Measurements from ENCODE around the gene ATP5PO. TPM values are rescaled to one million over a fixed set of nuclear protein-coding genes. Genes with fewer than 3 reads are reported as not detected.

ATP5PO gene
- total RNA-seq, 4 donors from 2014 or later, result 119 to 324 (median 148) TPM

DNA sequence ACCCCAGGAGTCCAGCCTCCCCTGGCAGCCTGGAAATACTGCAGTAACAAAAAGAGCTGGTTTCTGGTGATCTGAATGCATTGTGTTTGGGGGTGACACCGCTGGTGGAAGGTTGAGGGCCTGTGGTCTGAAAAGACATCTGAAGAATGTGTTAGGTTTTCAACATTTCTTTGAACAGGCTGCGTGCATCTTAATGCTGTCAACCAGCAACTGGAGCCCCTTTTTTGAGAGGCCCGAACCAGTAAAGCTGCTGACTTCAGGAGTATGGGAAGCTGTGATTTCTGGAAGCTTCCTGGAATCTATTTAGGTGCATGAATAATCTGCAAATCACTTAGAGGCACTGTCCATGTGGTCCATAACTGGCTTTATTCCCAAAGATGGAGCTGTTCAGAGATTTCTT lies 17.0 kb downstream of the ATP5PO start:
- Histone ChIP-seq H3K4me1 (no peaks in the 10 kb centered on the region), H3K36me3 (no peaks in the 10 kb centered on the region), H3K4me3 (no peak overlapping the region), H3K9me3 (no peaks in the 10 kb centered on the region), H3K27ac (no peak overlapping the region), H3K27me3 (no peaks in the 10 kb centered on the region)
- intact Hi-C loops (cut with DNase I; ENCODE audit: low total_unique reads), result no loop called here
- no peak for TF ChIP-seq POLR2A (IDR thresholded peaks at IDR 0.05)
- TF ChIP-seq, protein P1, sequence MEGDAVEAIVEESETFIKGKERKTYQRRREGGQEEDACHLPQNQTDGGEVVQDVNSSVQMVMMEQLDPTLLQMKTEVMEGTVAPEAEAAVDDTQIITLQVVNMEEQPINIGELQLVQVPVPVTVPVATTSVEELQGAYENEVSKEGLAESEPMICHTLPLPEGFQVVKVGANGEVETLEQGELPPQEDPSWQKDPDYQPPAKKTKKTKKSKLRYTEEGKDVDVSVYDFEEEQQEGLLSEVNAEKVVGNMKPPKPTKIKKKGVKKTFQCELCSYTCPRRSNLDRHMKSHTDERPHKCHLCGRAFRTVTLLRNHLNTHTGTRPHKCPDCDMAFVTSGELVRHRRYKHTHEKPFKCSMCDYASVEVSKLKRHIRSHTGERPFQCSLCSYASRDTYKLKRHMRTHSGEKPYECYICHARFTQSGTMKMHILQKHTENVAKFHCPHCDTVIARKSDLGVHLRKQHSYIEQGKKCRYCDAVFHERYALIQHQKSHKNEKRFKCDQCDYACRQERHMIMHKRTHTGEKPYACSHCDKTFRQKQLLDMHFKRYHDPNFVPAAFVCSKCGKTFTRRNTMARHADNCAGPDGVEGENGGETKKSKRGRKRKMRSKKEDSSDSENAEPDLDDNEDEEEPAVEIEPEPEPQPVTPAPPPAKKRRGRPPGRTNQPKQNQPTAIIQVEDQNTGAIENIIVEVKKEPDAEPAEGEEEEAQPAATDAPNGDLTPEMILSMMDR (IDR thresholded peaks at IDR 0.05), result no peak
- no peak for DNase-seq

DNA sequence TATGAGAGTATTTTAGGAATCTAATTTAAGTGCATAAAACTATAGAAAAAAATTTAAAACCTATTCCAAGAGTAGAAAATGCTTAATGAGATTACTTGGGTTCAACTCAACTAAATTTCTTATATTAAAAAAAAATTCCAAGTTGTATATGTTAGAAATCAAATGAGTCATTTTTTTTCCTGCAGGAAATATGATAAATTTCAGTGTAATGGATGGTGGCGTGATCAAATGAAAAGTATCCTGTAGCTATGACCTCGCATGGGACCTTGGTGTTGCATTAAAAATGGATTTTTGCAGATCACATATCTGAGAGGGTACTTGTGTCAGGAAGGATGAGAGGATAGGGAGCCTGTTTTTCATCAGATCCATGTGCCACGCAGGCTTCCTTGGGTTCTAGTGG lies 17.9 kb downstream of the ATP5PO start:
- no peaks in the 10 kb centered on the region for H3K36me3 ChIP-seq
- H3K9me3 ChIP-seq, result no peaks in the 10 kb centered on the region
- intact Hi-C loops (cut with DNase I; ENCODE audit: low total_unique reads), result no loop called here
- H3K4me1 ChIP-seq, result no peaks in the 10 kb centered on the region
- TF ChIP-seq POLR2A (IDR thresholded peaks at IDR 0.05), result no peak
- no peak overlapping the region for H3K27ac ChIP-seq
- H3K4me3 ChIP-seq, result no peak overlapping the region
- no peaks in the 10 kb centered on the region for H3K27me3 ChIP-seq
- no peak for DNase-seq

DNA sequence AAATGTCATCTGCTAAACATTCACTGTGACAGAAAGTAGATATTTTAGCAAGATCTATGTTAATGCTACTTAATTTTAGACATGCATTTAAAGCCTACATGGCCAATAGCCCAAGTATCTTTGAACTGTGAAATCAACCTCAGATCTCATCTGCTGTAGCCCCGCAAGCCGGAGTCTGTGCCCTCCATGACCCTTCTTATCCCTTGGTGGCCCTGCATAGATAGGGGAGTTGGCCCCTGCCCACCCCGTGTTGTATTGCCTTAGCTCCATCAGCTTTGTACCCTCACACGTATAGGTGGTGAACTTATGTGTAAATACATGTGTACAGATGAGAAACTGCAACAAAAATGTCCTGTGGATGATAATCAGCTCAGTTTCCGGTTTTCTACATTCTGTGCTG lies 18.5 kb downstream of the ATP5PO start:
- Histone ChIP-seq H3K4me3 (no peak overlapping the region), H3K4me1 (no peaks in the 10 kb centered on the region), H3K27ac (no peak overlapping the region), H3K36me3 (no peaks in the 10 kb centered on the region), H3K27me3 (no peaks in the 10 kb centered on the region), H3K9me3 (no peaks in the 10 kb centered on the region)
- intact Hi-C loops (cut with DNase I; ENCODE audit: low total_unique reads), result no loop called here
- no peak for DNase-seq
- TF ChIP-seq POLR2A (IDR thresholded peaks at IDR 0.05), result no peak
- TF ChIP-seq, protein P1 (IDR thresholded peaks at IDR 0.05), result no peak

DNA sequence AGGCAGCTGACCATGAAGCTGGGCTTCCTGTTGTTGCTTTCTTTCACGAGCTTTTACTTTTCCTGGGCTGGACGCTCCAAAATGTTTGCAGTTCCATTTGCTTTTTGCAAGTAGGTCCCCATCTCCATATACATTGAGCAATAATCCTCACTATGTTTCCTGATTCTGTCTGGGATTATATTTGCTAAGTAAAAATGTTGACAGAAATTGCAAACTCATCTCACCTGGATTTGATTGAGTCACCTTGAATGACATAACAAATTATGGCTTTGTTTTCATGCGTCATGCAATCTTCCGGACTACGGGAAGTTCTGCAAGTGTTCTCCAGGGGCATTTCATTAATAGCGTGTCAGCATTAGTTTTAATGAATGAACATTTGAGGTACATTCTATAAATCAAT lies 18.9 kb downstream of the ATP5PO start:
- Histone ChIP-seq H3K4me3 (no peak overlapping the region), H3K27me3 (no peaks in the 10 kb centered on the region), H3K9me3 (no peaks in the 10 kb centered on the region), H3K27ac (no peak overlapping the region), H3K4me1 (no peaks in the 10 kb centered on the region), H3K36me3 (no peaks in the 10 kb centered on the region)
- no peak for DNase-seq
- intact Hi-C loops (cut with DNase I; ENCODE audit: low total_unique reads), result no loop called here
- TF ChIP-seq, protein P1 (IDR thresholded peaks at IDR 0.05), result no peak
- no peak for TF ChIP-seq POLR2A (IDR thresholded peaks at IDR 0.05)

DNA sequence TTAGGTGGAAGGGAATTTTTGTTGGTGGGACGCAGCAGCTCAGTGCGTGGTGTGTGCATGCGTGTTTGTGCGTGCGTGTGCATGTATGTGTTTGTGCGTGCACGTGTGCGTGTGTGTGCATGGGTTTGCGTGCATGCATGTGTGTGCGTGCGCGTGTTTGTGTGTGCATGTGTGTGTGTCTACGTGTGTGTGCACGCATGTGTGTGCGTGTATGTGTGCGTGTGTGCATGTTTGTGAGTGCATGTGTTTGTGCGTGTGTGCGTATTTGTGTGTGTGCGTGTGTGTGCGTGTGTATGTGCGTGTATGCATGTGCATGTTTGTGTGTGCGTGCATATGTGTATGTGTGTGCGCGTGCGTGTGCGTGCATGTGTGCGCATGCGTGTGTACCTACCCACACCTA lies 20.2 kb downstream of the ATP5PO start:
- intact Hi-C loops (cut with DNase I; ENCODE audit: low total_unique reads), result no loop called here
- Histone ChIP-seq H3K36me3 (no peaks in the 10 kb centered on the region), H3K9me3 (no peaks in the 10 kb centered on the region), H3K27me3 (no peaks in the 10 kb centered on the region), H3K4me1 (no peaks in the 10 kb centered on the region), H3K27ac (no peak overlapping the region), H3K4me3 (no peak overlapping the region)
- TF ChIP-seq, protein P1 (IDR thresholded peaks at IDR 0.05), result no peak
- TF ChIP-seq POLR2A (IDR thresholded peaks at IDR 0.05), result no peak
- no peak for DNase-seq

DNA sequence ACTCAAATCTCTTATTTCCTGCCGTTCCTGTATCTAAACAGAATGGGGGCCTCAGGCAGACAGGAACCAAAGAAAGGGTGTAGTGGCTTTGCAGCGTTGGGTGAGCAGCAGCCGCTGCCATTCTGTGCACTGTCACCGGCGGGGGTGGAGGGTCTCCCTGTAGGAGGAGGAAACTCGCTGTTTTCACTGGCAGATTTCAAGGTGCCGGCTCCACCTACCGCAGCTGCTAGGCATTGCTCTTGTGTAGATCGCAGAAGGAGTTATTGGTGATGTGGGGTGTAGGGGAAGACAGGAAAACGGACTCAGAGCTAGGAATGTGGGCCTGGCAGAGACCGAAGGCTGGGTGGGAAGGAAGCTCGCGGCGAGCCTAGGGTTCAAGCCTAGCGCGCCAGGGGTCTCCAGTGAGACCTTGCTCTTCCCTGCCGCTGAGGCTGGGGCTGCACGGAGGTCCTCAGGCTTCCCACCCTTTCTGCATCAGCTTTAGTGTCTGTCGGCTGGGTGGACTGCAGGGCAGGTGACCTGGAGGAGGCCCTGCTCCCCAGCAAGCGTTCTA lies 20.8 kb downstream of the ATP5PO start:
- peak; percentile 73 to 81 for DNase-seq
- no peaks in the 10 kb centered on the region for H3K27me3 ChIP-seq
- H3K27ac ChIP-seq, result peak overlapping the region in 1 of 2 donors; percentile 32
- no peaks in the 10 kb centered on the region for H3K36me3 ChIP-seq
- H3K4me1 ChIP-seq, result no peaks in the 10 kb centered on the region
- intact Hi-C loops (cut with DNase I; ENCODE audit: low total_unique reads), result no loop called here
- TF ChIP-seq POLR2A (IDR thresholded peaks at IDR 0.05), result no peak
- TF ChIP-seq, protein P1 (IDR thresholded peaks at IDR 0.05), result peak; percentile 71 to 82 (median 78)
- H3K4me3 ChIP-seq, result peak overlapping the region in 1 of 2 donors; percentile 15
- no peaks in the 10 kb centered on the region for H3K9me3 ChIP-seq

All from uterus (tissue), 4 donors.